OCI-LY1 (cell line): ENCODE results near the gene CCDC73.

Experiments used
- CTCF ChIP-seq: fragments of 200-600 bp; sonication (generic), shearing (Covaris generic); IDR thresholded peaks from 2 replicates; pipeline ENCODE4 v1.5.1; 2017; ENCODE audit warnings: mild to moderate bottlenecking, antibody characterized with exemption, low read length, moderate library complexity, mixed read lengths
- EZH2 ChIP-seq: fragments of 200-600 bp; sonication (generic), shearing (Covaris generic); IDR thresholded peaks from 2 replicates; pipeline ENCODE4 v1.8.0; 2017; ENCODE audit warnings: borderline replicate concordance, mixed run types, mild to moderate bottlenecking, antibody characterized with exemption, low read length, moderate library complexity, mixed read lengths

GRCh38 chr11:32602657-32603415 lies 191.6 kb downstream of the CCDC73 start:
- TF ChIP-seq CTCF (no peak), EZH2 (no peak)
